Urinary bladder (tissue), 4 donors: ENCODE results near the gene KCNAB2. TPM values are rescaled to one million over a fixed set of nuclear protein-coding genes. Genes with fewer than 3 reads are reported as not detected.

ENCODE experiments used
- DNase-seq: peaks from one replicate; pipeline ENCODE4 v3.0.0-alpha.2; 2015; ENCODE audit errors: extremely low spot score
- H3K27ac ChIP-seq: one replicate; pipeline ENCODE4 v1.5.1; 2013; ENCODE audit warnings: low read depth, mild to moderate bottlenecking, moderate library complexity
- H3K36me3 ChIP-seq: one replicate; pipeline ENCODE4 v1.6.1; 2013; ENCODE audit warnings: mild to moderate bottlenecking, moderate library complexity; ENCODE audit not compliant: insufficient read depth
- H3K4me1 ChIP-seq: one replicate; pipeline ENCODE4 v1.6.1; 2013; ENCODE audit warnings: mild to moderate bottlenecking, moderate library complexity; ENCODE audit not compliant: insufficient read depth
- H3K4me3 ChIP-seq: one replicate; pipeline ENCODE4 v1.5.1; 2013; ENCODE audit warnings: low read depth, low read length
- WGBS: extraction: QIAGEN DNeasy Blood & Tissue Kit; methylation state at CpG from one replicate; pipeline ENCODE4 v1.1.7; 2013; 5-methylcytosine and 5-hydroxymethylcytosine counted together
- polyA plus RNA-seq: library from polyadenylated mRNA; stranded (reverse); fragments of 200-250 nt; gene quantifications from one replicate; pipeline ENCODE4 v1.2.3, GENCODE V29; 2013
- total RNA-seq: library from RNA; depleted of rRNA; stranded (reverse); fragments of >200 nt; gene quantifications from one replicate; pipeline ENCODE4 v1.2.3, GENCODE V29; 2014
- donor health status: healthy with polysubstance abuse.
- donor health status: healthy.

KCNAB2 gene
- total and polyA plus RNA-seq, 2 donors: 3.8 to 13.0 TPM

- Histone ChIP-seq H3K4me3 (no peak overlapping the region), H3K27ac (no peak overlapping the region), H3K36me3 (no peaks in the 10 kb centered on the region), H3K4me1 (no peaks in the 10 kb centered on the region)
- DNase-seq: no peak
- 68% methylated on average over 10 of the region's 10 CpGs for WGBS
Observed at GRCh38 chr1:6005276-6005917, 40.3 kb upstream of the KCNAB2 start.

- 57% methylated on average over 12 of the region's 12 CpGs for WGBS
- DNase-seq: no peak
- no peaks in the 10 kb centered on the region for H3K4me1 ChIP-seq
- no peaks in the 10 kb centered on the region for H3K36me3 ChIP-seq
- H3K4me3 ChIP-seq: no peak overlapping the region
- no peak overlapping the region for H3K27ac ChIP-seq
Observed at GRCh38 chr1:6006882-6007281, 38.8 kb upstream of the KCNAB2 start.

DNA sequence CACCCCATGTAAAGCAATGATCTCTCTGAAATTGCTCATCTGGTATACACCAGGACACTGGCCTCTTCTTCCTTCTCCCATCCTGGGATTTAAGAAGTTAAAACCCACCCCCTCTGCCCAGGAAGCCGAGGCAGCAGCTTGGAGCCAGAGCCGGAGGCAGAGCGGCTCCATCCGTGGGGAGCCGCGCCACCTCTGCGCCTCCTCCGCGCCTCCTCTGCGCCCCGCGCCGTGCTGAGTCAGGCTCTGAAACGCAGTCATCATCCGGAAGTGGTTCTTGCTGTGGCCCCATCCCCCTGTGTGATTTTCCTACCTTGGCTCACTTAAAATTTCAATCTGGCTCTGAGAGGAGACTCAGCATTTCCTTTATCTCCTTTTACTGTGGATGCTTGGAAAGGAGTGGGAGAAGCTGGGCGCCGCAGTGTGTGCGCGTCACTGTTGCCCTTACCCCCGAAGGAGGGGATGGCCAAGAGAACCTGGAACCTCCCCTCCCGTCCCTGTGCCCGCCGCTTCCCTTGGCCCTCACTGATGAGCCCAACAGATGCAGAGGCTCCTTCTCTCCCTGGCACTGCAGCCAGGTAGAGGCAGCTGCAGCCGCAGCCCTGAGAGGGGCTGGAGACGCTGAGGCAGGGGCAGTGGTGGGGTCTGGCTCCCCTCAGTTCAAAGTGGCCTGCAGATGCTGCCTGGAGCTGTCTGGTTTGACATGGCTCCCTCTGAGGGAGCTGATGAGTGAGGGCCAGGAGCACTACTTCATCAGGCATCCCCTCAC, 38.2 kb upstream of the KCNAB2 start:
- 46% methylated on average over 25 of the region's 25 CpGs for WGBS
- H3K4me1 ChIP-seq: no peaks in the 10 kb centered on the region

GRCh38 chr1:6008084-6008415, 37.6 kb upstream of the KCNAB2 start:
- H3K36me3 ChIP-seq: no peaks in the 10 kb centered on the region
- H3K27ac ChIP-seq: no peak overlapping the region
- 88% methylated on average over 11 of the region's 11 CpGs for WGBS
- DNase-seq: no peak
- H3K4me3 ChIP-seq: no peak overlapping the region
- H3K4me1 ChIP-seq: no peaks in the 10 kb centered on the region

More for the DNA sequence above, 38.2 kb upstream of the KCNAB2 start:
- Histone ChIP-seq H3K36me3 (no peaks in the 10 kb centered on the region), H3K4me3 (no peak overlapping the region), H3K27ac (no peak overlapping the region)
- DNase-seq: no peak

DNA sequence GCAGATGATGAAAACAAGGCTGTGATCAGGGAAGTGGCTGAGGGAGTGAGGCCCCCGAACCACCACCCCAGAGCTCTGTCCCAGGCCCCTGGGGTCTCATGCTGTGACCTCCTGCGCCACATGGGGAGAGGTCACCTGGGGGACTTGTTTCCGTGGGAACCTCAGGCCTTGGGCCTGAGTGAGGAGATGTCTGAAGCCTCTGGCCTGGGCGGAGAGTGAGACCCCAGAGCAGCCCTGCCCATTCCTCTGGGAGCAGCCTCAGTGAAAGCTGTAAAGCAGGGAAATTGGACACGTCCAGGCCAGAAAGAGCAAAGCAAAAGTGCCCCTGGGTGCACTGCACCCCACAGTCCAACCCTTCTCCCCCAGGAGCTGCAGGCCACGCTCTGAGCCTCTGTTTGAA, 37.0 kb upstream of the KCNAB2 start:
- Histone ChIP-seq H3K27ac (no peak overlapping the region), H3K4me1 (no peaks in the 10 kb centered on the region), H3K36me3 (no peaks in the 10 kb centered on the region), H3K4me3 (no peak overlapping the region)
- WGBS: 77% methylated on average over 6 of the region's 6 CpGs
- no peak for DNase-seq

- Histone ChIP-seq H3K27ac (no peak overlapping the region), H3K4me1 (no peaks in the 10 kb centered on the region), H3K36me3 (no peaks in the 10 kb centered on the region), H3K4me3 (no peak overlapping the region)
- WGBS: 86% methylated on average over 23 of the region's 23 CpGs
- no peak for DNase-seq
Observed at GRCh38 chr1:6009120-6010040, 36.3 kb upstream of the KCNAB2 start.

GRCh38 chr1:6010554-6010953, 35.1 kb upstream of the KCNAB2 start:
- Histone ChIP-seq H3K36me3 (no peaks in the 10 kb centered on the region), H3K4me1 (no peaks in the 10 kb centered on the region), H3K27ac (no peak overlapping the region), H3K4me3 (no peak overlapping the region)
- 83% methylated on average over 10 of the region's 10 CpGs for WGBS
- DNase-seq: no peak

DNA sequence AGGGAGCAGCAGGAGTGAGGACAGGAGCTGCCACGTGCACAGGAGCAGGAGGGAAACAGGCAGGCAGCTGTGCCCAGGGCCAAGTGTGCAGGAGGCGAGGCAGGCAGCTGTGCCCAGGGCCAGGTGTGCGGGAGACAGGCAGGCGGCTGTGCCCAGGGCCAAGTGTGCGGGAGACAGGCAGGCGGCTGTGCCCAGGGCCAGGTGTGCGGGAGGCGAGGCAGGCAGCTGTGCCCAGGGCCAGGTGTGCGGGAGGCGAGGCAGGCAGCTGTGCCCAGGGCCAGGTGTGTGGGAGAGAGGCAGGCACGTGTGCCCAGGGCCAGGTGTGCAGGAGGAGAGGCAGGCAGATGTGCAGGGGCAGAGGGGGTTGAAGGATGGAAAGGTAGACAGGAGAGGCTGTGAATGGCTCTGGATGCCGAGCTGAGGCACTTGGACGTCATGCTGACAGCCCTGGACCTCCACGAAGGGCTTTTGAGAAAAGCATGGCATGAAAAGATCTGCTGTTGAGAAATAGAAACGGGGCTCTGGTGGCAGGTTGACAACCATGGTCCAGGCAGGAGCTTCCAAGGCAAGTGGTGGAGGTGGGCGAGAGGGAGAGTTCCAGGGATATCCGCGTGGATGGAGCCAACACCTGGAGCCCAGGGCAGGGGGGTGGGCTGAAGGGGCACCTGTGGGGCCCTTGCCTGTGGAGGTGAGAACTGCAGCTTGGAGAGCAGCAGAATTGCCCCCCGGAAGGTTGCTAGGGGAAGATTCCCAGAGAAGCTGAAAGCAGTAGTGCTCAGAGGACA, 34.3 kb upstream of the KCNAB2 start:
- no peak for DNase-seq
- 92% methylated on average over 19 of the region's 19 CpGs for WGBS
- no peak overlapping the region for H3K4me3 ChIP-seq

GRCh38 chr1:6011946-6012258, 33.8 kb upstream of the KCNAB2 start:
- WGBS: 91% methylated on average over 3 of the region's 3 CpGs
- Histone ChIP-seq H3K4me3 (no peak overlapping the region), H3K4me1 (no peaks in the 10 kb centered on the region), H3K27ac (no peak overlapping the region), H3K36me3 (no peaks in the 10 kb centered on the region)
- DNase-seq: no peak

More for the DNA sequence above, 34.3 kb upstream of the KCNAB2 start:
- Histone ChIP-seq H3K36me3 (no peaks in the 10 kb centered on the region), H3K27ac (no peak overlapping the region), H3K4me1 (no peaks in the 10 kb centered on the region)

GRCh38 chr1:6012529-6013318, 33.0 kb upstream of the KCNAB2 start:
- H3K36me3 ChIP-seq: no peaks in the 10 kb centered on the region
- no peaks in the 10 kb centered on the region for H3K4me1 ChIP-seq
- WGBS: 87% methylated on average over 17 of the region's 17 CpGs
- no peak overlapping the region for H3K4me3 ChIP-seq
- no peak for DNase-seq
- no peak overlapping the region for H3K27ac ChIP-seq

DNA sequence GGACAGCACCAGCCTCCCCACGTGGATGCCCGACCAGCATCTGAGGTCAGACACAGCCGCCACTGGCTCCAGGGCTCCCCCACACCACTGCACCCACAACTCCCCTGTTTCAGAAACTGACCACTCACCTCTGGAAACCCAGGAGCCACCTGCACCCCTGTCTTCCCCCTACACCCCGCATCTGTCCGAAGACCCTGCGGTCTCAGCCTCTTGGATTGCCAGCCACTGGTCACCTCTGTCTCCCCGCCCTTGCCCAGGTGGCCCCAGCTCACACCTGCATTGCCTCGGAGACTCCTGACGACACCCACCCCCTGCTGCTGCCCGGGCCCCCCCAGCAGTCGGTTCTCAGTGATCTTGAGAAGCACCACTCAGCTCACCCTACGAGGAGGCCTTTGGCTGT, 32.2 kb upstream of the KCNAB2 start:
- H3K27ac ChIP-seq: no peak overlapping the region
- DNase-seq: no peak
- H3K4me3 ChIP-seq: no peak overlapping the region

DNA sequence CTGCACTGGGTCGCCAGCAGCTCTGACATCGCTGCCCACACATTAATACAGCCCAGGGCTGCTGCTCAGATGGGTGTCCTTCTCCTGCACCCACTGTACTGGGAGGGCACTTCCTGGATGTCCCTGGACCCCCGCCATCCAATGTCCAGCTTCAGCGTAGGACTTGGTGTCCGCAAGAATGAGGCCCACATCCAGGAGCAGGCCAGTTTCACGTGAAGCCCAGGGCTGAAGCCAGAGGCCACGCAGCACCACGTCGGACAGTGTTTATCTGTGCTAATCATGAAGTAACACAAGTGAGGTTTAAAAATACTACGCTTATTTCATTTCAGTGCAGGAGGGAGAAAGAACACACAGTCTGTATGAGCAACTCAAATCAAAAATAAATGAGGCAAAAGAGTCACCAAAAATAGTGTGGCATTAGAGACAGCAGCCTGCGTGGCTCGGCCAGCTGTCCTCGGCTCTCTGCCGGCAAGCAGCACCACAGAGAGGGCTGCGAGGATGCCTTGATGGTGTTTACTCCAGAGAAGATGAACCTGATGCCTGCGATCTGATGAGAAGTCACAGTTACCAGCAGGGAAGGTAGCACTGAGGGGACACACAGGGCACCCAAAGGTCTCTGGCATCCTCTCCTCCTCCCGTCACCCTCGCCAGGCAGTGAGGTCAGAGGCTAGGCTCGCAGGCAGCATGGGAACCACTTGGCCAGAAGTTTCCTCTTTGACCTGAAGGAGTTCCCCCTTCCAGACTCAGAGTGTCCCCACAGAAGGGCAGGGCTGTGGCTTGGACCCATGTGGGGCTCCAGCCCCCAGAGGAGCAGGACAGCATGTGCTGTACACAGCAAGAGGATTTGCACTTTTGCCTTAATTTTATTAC, 31.3 kb upstream of the KCNAB2 start:
- Histone ChIP-seq H3K4me1 (no peaks in the 10 kb centered on the region), H3K4me3 (no peak overlapping the region), H3K36me3 (no peaks in the 10 kb centered on the region), H3K27ac (no peak overlapping the region)
- 84% methylated on average over 19 of the region's 19 CpGs for WGBS
- DNase-seq: no peak

More for the DNA sequence above, 32.2 kb upstream of the KCNAB2 start:
- no peaks in the 10 kb centered on the region for H3K36me3 ChIP-seq
- H3K4me1 ChIP-seq: no peaks in the 10 kb centered on the region
- 92% methylated on average over 12 of the region's 12 CpGs for WGBS
